ENCODE measurements around the gene ADCYAP1R1.

Gene ADCYAP1R1

DNA sequence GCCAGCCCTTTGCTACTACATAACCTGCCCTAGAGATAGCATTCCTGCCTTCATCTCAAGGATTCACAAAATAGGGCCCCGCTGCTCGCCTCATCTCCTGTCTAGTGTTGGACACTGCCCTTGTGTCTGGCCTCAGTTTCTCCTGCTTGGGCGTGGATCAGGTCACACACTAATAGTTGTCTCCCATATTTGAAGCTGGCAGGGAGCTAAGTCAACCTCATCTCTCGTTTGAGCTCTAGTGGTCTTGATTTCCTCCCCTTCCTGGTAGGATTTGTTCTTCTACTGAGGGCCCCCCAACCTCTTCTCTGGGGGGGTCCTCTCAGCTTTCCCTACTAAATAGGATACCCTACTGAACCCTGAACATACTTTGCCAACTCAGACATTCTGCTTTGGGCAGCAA, 42.2 kb downstream of the ADCYAP1R1 start:
- Histone ChIP-seq H3K27ac (ENCODE audit: low read length) (no peak overlapping the region), H3K79me2 (ENCODE audit: insufficient read depth, low read length) (no peaks in the 10 kb centered on the region), H3K36me3 (ENCODE audit: insufficient read depth, low read length) (no peaks in the 10 kb centered on the region), H3K9me3 (ENCODE audit: insufficient read depth, low read length, severe bottlenecking) (no peaks in the 10 kb centered on the region), H2AFZ (ENCODE audit: low read depth, low read length) (no peak overlapping the region), H3K4me3 (ENCODE audit: low read depth in 1 of 2, low read length in 2 of 2) (no peak overlapping the region), H3K9ac (ENCODE audit: low read depth, low read length) (no peak overlapping the region), H3K27me3 (ENCODE audit: insufficient read depth, low read length, poor library complexity) (no peaks in the 10 kb centered on the region), H4K20me1 (ENCODE audit: insufficient read depth, low read length) (peaks cover 3% of the 10 kb centered on the region; the same call in 1 of the 2 replicates), H3K4me2 (ENCODE audit: insufficient read depth, low read length) (no peak overlapping the region), H3K4me1 (ENCODE audit: insufficient read depth, low read length) (no peaks in the 10 kb centered on the region)
- ATAC-seq (ENCODE audit: insufficient read depth, low read depth) (no peak), DNase-seq (no peak)
- TF ChIP-seq CTCF (IDR thresholded peaks at IDR 0.05; ENCODE audit: borderline replicate concordance, extremely low read depth, low read length, poor library complexity, severe bottlenecking) (no peak), EZH2 (IDR thresholded peaks at IDR 0.05; ENCODE audit: borderline replicate concordance, low read depth, low read length, severe bottlenecking) (no peak)

DNA sequence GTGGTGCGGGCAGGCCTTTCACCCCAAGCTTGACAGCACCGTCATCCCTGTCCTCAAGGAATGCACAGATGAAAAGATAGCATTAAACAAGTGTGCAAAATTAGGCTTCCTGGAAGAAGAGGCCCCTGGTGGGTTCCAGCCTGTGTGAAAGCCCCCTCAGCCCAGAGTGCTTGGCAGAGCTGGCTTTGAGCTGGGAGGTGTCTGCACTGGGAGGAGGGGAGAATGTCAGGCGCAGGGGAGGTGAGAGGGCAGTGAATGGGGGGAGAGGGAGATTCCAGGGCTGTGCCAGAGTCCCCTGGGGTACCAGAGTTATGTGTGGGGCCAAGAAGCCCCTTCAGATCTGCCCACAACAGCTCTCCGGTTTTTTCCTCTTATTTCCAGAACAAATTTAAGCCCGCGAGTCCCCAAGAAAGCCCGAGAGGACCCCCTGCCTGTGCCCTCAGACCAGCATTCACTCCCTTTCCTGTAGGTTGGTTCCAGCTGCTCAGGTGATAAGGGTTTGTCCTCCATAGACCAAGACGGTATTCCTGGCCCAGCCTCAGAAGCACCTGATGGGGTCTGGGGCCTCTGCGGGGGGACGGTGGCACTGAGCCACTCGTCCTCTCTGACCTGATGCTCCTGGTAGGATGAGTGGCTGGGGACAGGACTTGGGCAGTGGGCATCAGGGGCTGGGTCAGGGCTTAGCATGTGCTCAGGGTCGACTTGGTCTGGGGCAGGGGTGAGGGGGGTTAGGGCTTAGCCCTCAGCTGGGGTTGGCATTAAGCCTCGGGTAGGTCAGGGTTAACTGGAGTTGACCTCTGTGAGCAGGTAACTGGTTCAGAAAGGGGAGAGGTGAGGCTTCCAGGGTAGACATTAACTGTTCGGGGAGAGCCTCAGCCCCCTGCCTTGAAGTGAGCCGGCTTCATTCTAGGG, 43.4 kb downstream of the ADCYAP1R1 start:
- ATAC-seq (ENCODE audit: insufficient read depth, low read depth) = no peak
- Histone ChIP-seq H3K79me2 (ENCODE audit: insufficient read depth, low read length) (no peaks in the 10 kb centered on the region), H3K9ac (ENCODE audit: low read depth, low read length) (no peak overlapping the region), H3K4me1 (ENCODE audit: insufficient read depth, low read length) (no peaks in the 10 kb centered on the region), H3K27me3 (ENCODE audit: insufficient read depth, low read length, poor library complexity) (no peaks in the 10 kb centered on the region), H3K4me2 (ENCODE audit: insufficient read depth, low read length) (no peak overlapping the region), H3K9me3 (ENCODE audit: insufficient read depth, low read length, severe bottlenecking) (no peaks in the 10 kb centered on the region), H3K36me3 (ENCODE audit: insufficient read depth, low read length) (no peaks in the 10 kb centered on the region), H4K20me1 (ENCODE audit: insufficient read depth, low read length) (peaks cover 3% of the 10 kb centered on the region; the same call in 1 of the 2 replicates), H3K4me3 (ENCODE audit: low read depth in 1 of 2, low read length in 2 of 2) (no peak overlapping the region), H3K27ac (ENCODE audit: low read length) (no peak overlapping the region), H2AFZ (ENCODE audit: low read depth, low read length) (no peak overlapping the region)
- DNase-seq = no peak
- TF ChIP-seq CTCF (IDR thresholded peaks at IDR 0.05; ENCODE audit: borderline replicate concordance, extremely low read depth, low read length, poor library complexity, severe bottlenecking) (no peak), EZH2 (IDR thresholded peaks at IDR 0.05; ENCODE audit: borderline replicate concordance, low read depth, low read length, severe bottlenecking) (no peak)

DNA sequence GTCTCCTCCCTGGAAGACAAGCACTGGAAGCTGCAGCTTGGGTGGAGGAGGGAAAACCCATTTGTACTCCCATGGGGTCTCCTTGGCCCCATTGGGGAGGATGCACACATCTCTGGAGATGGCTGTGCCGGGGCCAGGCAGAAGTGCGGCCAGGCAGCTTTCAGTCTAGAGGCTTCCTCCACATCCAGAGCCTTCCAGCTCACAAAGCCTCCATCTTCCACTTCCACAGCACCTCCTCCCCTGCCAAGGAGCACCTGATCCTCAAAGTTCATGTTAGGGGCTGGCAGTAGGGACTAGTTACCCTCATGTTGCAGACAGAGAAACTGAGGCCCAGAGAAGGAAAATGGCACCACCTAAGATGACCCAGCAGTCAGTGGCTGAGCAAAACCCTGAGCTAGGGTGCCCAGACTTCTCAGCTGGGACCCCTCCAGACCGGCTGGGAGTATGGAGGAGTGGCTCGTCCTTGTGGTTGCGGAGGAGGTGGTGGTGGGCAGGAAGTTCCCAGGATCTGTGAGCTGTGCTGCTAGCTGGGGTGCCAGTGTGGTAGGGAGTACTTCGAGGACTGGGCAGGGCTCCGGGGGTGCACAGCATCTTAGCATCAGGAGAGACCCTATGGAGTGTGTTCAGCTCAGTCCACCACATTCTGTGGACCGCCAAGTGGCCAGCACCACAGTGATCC, 44.2 kb downstream of the ADCYAP1R1 start:
- H3K27ac ChIP-seq (ENCODE audit: low read length) = no peak overlapping the region
- H3K9me3 ChIP-seq (ENCODE audit: insufficient read depth, low read length, severe bottlenecking) = no peaks in the 10 kb centered on the region
- no peaks in the 10 kb centered on the region for H3K79me2 ChIP-seq (ENCODE audit: insufficient read depth, low read length)
- TF ChIP-seq CTCF (IDR thresholded peaks at IDR 0.05; ENCODE audit: borderline replicate concordance, extremely low read depth, low read length, poor library complexity, severe bottlenecking) (no peak), EZH2 (IDR thresholded peaks at IDR 0.05; ENCODE audit: borderline replicate concordance, low read depth, low read length, severe bottlenecking) (no peak)
- ATAC-seq (ENCODE audit: insufficient read depth, low read depth) (no peak), DNase-seq (no peak)
- peaks cover 2% of the 10 kb centered on the region for H3K27me3 ChIP-seq (ENCODE audit: insufficient read depth, low read length, poor library complexity)
- H3K36me3 ChIP-seq (ENCODE audit: insufficient read depth, low read length) = no peaks in the 10 kb centered on the region
- no peaks in the 10 kb centered on the region for H3K4me1 ChIP-seq (ENCODE audit: insufficient read depth, low read length)
- H2AFZ ChIP-seq (ENCODE audit: low read depth, low read length) = no peak overlapping the region
- H3K9ac ChIP-seq (ENCODE audit: low read depth, low read length) = no peak overlapping the region
- peaks cover 3% of the 10 kb centered on the region; the same call in 1 of the 2 replicates for H4K20me1 ChIP-seq (ENCODE audit: insufficient read depth, low read length)
- H3K4me2 ChIP-seq (ENCODE audit: insufficient read depth, low read length) = no peak overlapping the region
- no peak overlapping the region for H3K4me3 ChIP-seq (ENCODE audit: low read depth in 1 of 2, low read length in 2 of 2)
